H9 (cell line): ENCODE measurements around the gene ZDHHC12. TPM values are rescaled to one million over a fixed set of nuclear protein-coding genes. Genes with fewer than 3 reads are reported as not detected.

ENCODE experiments used
- DNase-seq: peaks from one replicate; pipeline ENCODE4 v3.0.0-alpha.2; 2017
- H2AFZ ChIP-seq: one replicate; pipeline ENCODE4 v1.6.1; 2013; ENCODE audit warnings: mild to moderate bottlenecking, low read length, control low read depth, moderate library complexity
- H2AK5ac ChIP-seq: 2 replicates; pipeline ENCODE4 v1.6.1; 2013; ENCODE audit warnings: low read length, control low read depth, mixed read lengths; ENCODE audit not compliant: insufficient read length
- H2BK120ac ChIP-seq: one replicate; pipeline ENCODE4 v1.6.1; 2013; ENCODE audit warnings: low read depth, mild to moderate bottlenecking, low read length, control low read depth, inconsistent platforms; ENCODE audit not compliant: poor library complexity, severe bottlenecking
- H2BK12ac ChIP-seq: 2 replicates; pipeline ENCODE4 v1.6.1; 2013; ENCODE audit warnings: low read length, control low read depth, mixed read lengths, low read depth; ENCODE audit not compliant: insufficient read length
- H2BK15ac ChIP-seq: 2 replicates; pipeline ENCODE4 v1.6.1; 2013; ENCODE audit warnings: low read depth, low read length, control low read depth
- H2BK20ac ChIP-seq: one replicate; pipeline ENCODE4 v1.6.1; 2013; ENCODE audit warnings: low read depth, mild to moderate bottlenecking, low read length, control low read depth, inconsistent platforms; ENCODE audit not compliant: poor library complexity, severe bottlenecking
- H2BK5ac ChIP-seq: 2 replicates; pipeline ENCODE4 v1.6.1; 2013; ENCODE audit warnings: low read length, control low read depth, mixed read lengths; ENCODE audit not compliant: insufficient read length
- H3K14ac ChIP-seq: 2 replicates; pipeline ENCODE4 v1.6.1; 2013; ENCODE audit warnings: low read length, control low read depth; ENCODE audit not compliant: insufficient read depth
- H3K18ac ChIP-seq: 2 replicates; pipeline ENCODE4 v1.6.1; 2013; ENCODE audit warnings: low read depth, mild to moderate bottlenecking, mixed read lengths, low read length, control low read depth; ENCODE audit not compliant: insufficient read length
- H3K23ac ChIP-seq: 2 replicates; pipeline ENCODE4 v1.6.1; 2013; ENCODE audit warnings: low read length, control low read depth, mixed read lengths, low read depth; ENCODE audit not compliant: insufficient read length
- H3K23me2 ChIP-seq: 2 replicates; pipeline ENCODE4 v1.6.1; 2013; ENCODE audit warnings: low read depth, mild to moderate bottlenecking, mixed read lengths, low read length, control low read depth; ENCODE audit not compliant: insufficient read length, poor library complexity, severe bottlenecking
- H3K27ac ChIP-seq: 2 replicates; pipeline ENCODE4 v1.5.1; 2013; ENCODE audit warnings: low read length, control low read depth, mixed read lengths, low read depth; ENCODE audit not compliant: insufficient read length
- H3K27me3 ChIP-seq: 2 replicates; pipeline ENCODE4 v1.6.1; 2013; ENCODE audit warnings: low read length, control low read depth, inconsistent platforms; ENCODE audit not compliant: insufficient read depth
- H3K4ac ChIP-seq: 2 replicates; pipeline ENCODE4 v1.6.1; 2013; ENCODE audit warnings: low read depth, mild to moderate bottlenecking, control low read depth, inconsistent platforms, low read length, moderate library complexity
- H3K4me1 ChIP-seq: 2 replicates; pipeline ENCODE4 v1.6.1; 2013; ENCODE audit warnings: low read length, control low read depth, inconsistent platforms; ENCODE audit not compliant: insufficient read depth
- H3K4me2 ChIP-seq: 2 replicates; pipeline ENCODE4 v1.6.1; 2013; ENCODE audit warnings: low read length, control low read depth, mixed read lengths; ENCODE audit not compliant: insufficient read length, insufficient read depth
- H3K56ac ChIP-seq: 2 replicates; pipeline ENCODE4 v1.6.1; 2013; ENCODE audit warnings: low read depth, mild to moderate bottlenecking, mixed read lengths, low read length, control low read depth; ENCODE audit not compliant: insufficient read length
- H3K79me1 ChIP-seq: 2 replicates; pipeline ENCODE4 v1.6.1; 2013; ENCODE audit warnings: low read depth, mild to moderate bottlenecking, moderate library complexity, low read length, control low read depth, inconsistent platforms; ENCODE audit not compliant: insufficient read depth, poor library complexity, severe bottlenecking
- H3K79me2 ChIP-seq: 2 replicates; pipeline ENCODE4 v1.6.1; 2013; ENCODE audit warnings: low read length, control low read depth, inconsistent platforms; ENCODE audit not compliant: insufficient read depth
- H3K9ac ChIP-seq: 2 replicates; pipeline ENCODE4 v1.6.1; 2013; ENCODE audit warnings: low read length, control low read depth, mixed read lengths; ENCODE audit not compliant: insufficient read length; ENCODE audit errors: extremely low read depth
- H3K9me3 ChIP-seq: one replicate; pipeline ENCODE4 v1.6.1; 2013; ENCODE audit warnings: low read depth, low read length, inconsistent platforms; ENCODE audit not compliant: control insufficient read depth
- H3T11ph ChIP-seq: one replicate; pipeline ENCODE4 v1.6.1; 2013; ENCODE audit warnings: mild to moderate bottlenecking, low read length, control low read depth, inconsistent platforms
- H4K20me1 ChIP-seq: one replicate; pipeline ENCODE4 v1.6.1; 2013; ENCODE audit not compliant: control insufficient read depth, insufficient read length, insufficient read depth
- H4K5ac ChIP-seq: 2 replicates; pipeline ENCODE4 v1.6.1; 2013; ENCODE audit warnings: low read depth, mild to moderate bottlenecking, mixed read lengths, low read length, control low read depth; ENCODE audit not compliant: insufficient read length
- H4K8ac ChIP-seq: replicated peaks from 2 replicates; pipeline ENCODE4 v1.6.1; 2013; ENCODE audit warnings: low read length, control low read depth, mixed read lengths, low read depth; ENCODE audit not compliant: insufficient read length
- H4K91ac ChIP-seq: 2 replicates; pipeline ENCODE4 v1.6.1; 2013; ENCODE audit warnings: low read depth, mild to moderate bottlenecking, moderate library complexity, mixed read lengths, low read length, control low read depth; ENCODE audit not compliant: insufficient read length
- H3K27ac Mint-ChIP-seq, 3 experiments: 2 replicates in 2 of 3; 3 replicates in 1 of 3; pipeline ENCODE4 v1.8.0; 2020 to 2021; ENCODE audit warnings: mixed read lengths in 3 of 3, mild to moderate bottlenecking in 1 of 3, moderate library complexity in 1 of 3
- H3K27me3 Mint-ChIP-seq: 2 replicates; pipeline ENCODE4 v1.8.0; 2021; ENCODE audit warnings: low read depth, mild to moderate bottlenecking, moderate library complexity, mixed read lengths
- H3K36me3 Mint-ChIP-seq, 3 experiments: 2 replicates in 2 of 3; 3 replicates in 1 of 3; pipeline ENCODE4 v1.8.0; 2020 to 2021; ENCODE audit warnings: low read depth in 3 of 3, mixed read lengths in 3 of 3; ENCODE audit not compliant: insufficient read depth in 1 of 3
- H3K4me1 Mint-ChIP-seq, 2 experiments: 2 replicates each; pipeline ENCODE4 v1.8.0; 2020; ENCODE audit warnings: mixed read lengths in 2 of 2
- H3K4me3 Mint-ChIP-seq, 2 experiments: 2 replicates in 1 of 2; 3 replicates in 1 of 2; pipeline ENCODE4 v1.8.0; 2020 to 2021; ENCODE audit warnings: mild to moderate bottlenecking in 2 of 2, mixed read lengths in 2 of 2, moderate library complexity in 1 of 2
- H3K9me3 Mint-ChIP-seq, 2 experiments: 2 replicates in 1 of 2; 3 replicates in 1 of 2; pipeline ENCODE4 v1.8.0; 2020; ENCODE audit warnings: mild to moderate bottlenecking in 2 of 2, mixed read lengths in 2 of 2, moderate library complexity in 1 of 2
- CTCF ChIP-seq: fragments of 200-600 bp; sonication (generic); conservative IDR thresholded peaks from 3 replicates; pipeline ENCODE4 v1.8.0; 2021; ENCODE audit warnings: antibody characterized with exemption, mild to moderate bottlenecking
- WGBS: extraction: QIAGEN DNeasy Blood & Tissue Kit; methylation state at CpG from one replicate; pipeline ENCODE4 v1.1.7; 2013; ENCODE audit warnings: missing lambda C conversion rate, low lambda C conversion rate, mixed read lengths; ENCODE audit not compliant: insufficient read length; ENCODE audit errors: extremely low coverage; 5-methylcytosine and 5-hydroxymethylcytosine counted together
- total RNA-seq: library from RNA; stranded (reverse); gene quantifications from 2 replicates; pipeline ENCODE4 v1.2.1, GENCODE V29; 2021

Gene ZDHHC12
- total RNA-seq, 1 experiment from 2014 or later = 42.8 TPM

GRCh38 chr9:128747241-128747640 is 23.3 kb upstream of the ZDHHC12 start:
- no peaks in the 10 kb centered on the region for H3K4me1 ChIP-seq
- no peak overlapping the region for H2BK15ac ChIP-seq

More at GRCh38 chr9:128747241-128747640, 23.3 kb upstream of the ZDHHC12 start:
- Histone ChIP-seq H3K23me2 (no peaks in the 10 kb centered on the region), H3K23ac (no peak overlapping the region), H3K27me3 (no peaks in the 10 kb centered on the region), H4K5ac (no peak overlapping the region), H3K14ac (no peak overlapping the region), H4K20me1 (peaks cover 3% of the 10 kb centered on the region), H4K91ac (no peak overlapping the region), H3K18ac (no peak overlapping the region), H2AK5ac (no peak overlapping the region), H4K8ac (no peak overlapping the region), H2BK12ac (no peak overlapping the region), H3K9ac (no peak overlapping the region), H3K4me2 (no peak overlapping the region), H2BK20ac (no peak overlapping the region), H3K56ac (no peak overlapping the region), H2AFZ (no peak overlapping the region), H3K79me1 (no peaks in the 10 kb centered on the region), H3T11ph (no peak overlapping the region), H2BK5ac (no peak overlapping the region), H3K27ac (no peak overlapping the region), H3K4ac (no peak overlapping the region), H2BK120ac (no peak overlapping the region), H3K79me2 (no peaks in the 10 kb centered on the region), H3K9me3 (no peaks in the 10 kb centered on the region)
- no peak for DNase-seq
- Mint-ChIP-seq H3K36me3 (peaks cover 0 to 9% (median 5%) of the 10 kb centered on the region in 3 experiments; a peak in 4 of 7 replicates), H3K27ac (no peak overlapping the region; a peak in 1 of 7 replicates), H3K27me3 (no peaks in the 10 kb centered on the region; the same call in 1 of the 2 replicates), H3K4me3 (no peak overlapping the region), H3K9me3 (no peaks in the 10 kb centered on the region), H3K4me1 (no peaks in the 10 kb centered on the region)
- TF ChIP-seq CTCF = no peak
- no CpG with 5 or more reads among the region's 1 CpG for WGBS
